Heart right ventricle (tissue), 16 donors: ENCODE measurements around the gene NOXO1. TPM values are rescaled to one million over a fixed set of nuclear protein-coding genes. Genes with fewer than 3 reads are reported as not detected.

Experiments
- ATAC-seq, 8 donors: fragments of 200-7000 bp; cut with Tn5 transposase; one replicate each; pipeline ENCODE4 v1.9.1; 2020; ENCODE audit warnings: mild to moderate bottlenecking in 8 of 8, moderate library complexity in 8 of 8, moderate number of reproducible peaks in 1 of 8
- DNase-seq, 2 donors: peaks; one replicate each; pipeline ENCODE4 v3.0.0-alpha.2; 2020
- H3K27ac ChIP-seq, 10 donors: fragments of 200-600 bp; sonication (generic) in 2 of 10; one replicate each; pipeline versions ENCODE4 v1.5.0 to v1.8.0; 2020 to 2022; ENCODE audit warnings: mild to moderate bottlenecking in 3 of 10
- H3K27me3 ChIP-seq, 7 donors: fragments of 200-600 bp; one replicate each; pipeline ENCODE4 v1.8.0; 2021 to 2022; ENCODE audit warnings: mild to moderate bottlenecking in 2 of 7
- H3K36me3 ChIP-seq, 9 donors: fragments of 200-600 bp; sonication (generic) in 1 of 9; one replicate each; pipeline versions ENCODE4 v1.5.0 to v1.8.0; 2020 to 2022; ENCODE audit warnings: mild to moderate bottlenecking in 2 of 9
- H3K4me1 ChIP-seq, 9 donors: fragments of 200-600 bp; sonication (generic) in 1 of 9; one replicate each; pipeline versions ENCODE4 v1.5.0 to v1.8.0; 2020 to 2022; ENCODE audit warnings: mild to moderate bottlenecking in 4 of 9
- H3K4me3 ChIP-seq, 10 donors: fragments of 200-600 bp; sonication (generic) in 2 of 10; one replicate each; pipeline versions ENCODE4 v1.5.0 to v1.8.0; 2020 to 2022; ENCODE audit warnings: mild to moderate bottlenecking in 7 of 10, moderate library complexity in 2 of 10
- H3K9me3 ChIP-seq, 11 donors: fragments of 200-600 bp in 10 of 11; sonication (generic) in 2 of 11; one replicate each; pipeline versions ENCODE4 v1.5.0 to v1.8.0; 2013 to 2022; ENCODE audit warnings: mild to moderate bottlenecking in 2 of 11, control low read depth in 1 of 11, moderate library complexity in 1 of 11
- WGBS, 2 donors: extraction: QIAGEN DNeasy Blood & Tissue Kit; methylation state at CpG; one replicate each; pipeline ENCODE4 v1.1.7; 2013; ENCODE audit warnings: inconsistent platforms in 1 of 2; 5-methylcytosine and 5-hydroxymethylcytosine counted together
- intact Hi-C, 10 donors: fragments of 100-400 bp; cut with DNase I; formaldehyde crosslinking; loops; one replicate each; pipeline versions ENCODE4 v1.11.1 to v1.14.2; 2022
- polyA plus RNA-seq, 2 donors: library from polyadenylated mRNA; stranded (reverse); fragments of 200-250 nt; gene quantifications; one replicate each; pipeline ENCODE4 v1.2.3, GENCODE V29; 2013
- total RNA-seq, 10 donors: library from RNA; stranded (reverse); fragmentation: NEBNext Ultra II Directional in 3 of 10; extraction: Animal tissue kit (Norgen Biotek cat#: 25700) in 3 of 10; gene quantifications; one replicate each; pipeline versions ENCODE4 v1.2.1 to v1.2.4, GENCODE V29; 2021 to 2023
- TF ChIP-seq, protein P1 (sequence below), 9 donors: fragments of 200-600 bp; sonication (generic) in 2 of 9; IDR thresholded peaks; one replicate each; pipeline versions ENCODE4 v1.5.0 to v1.8.0; 2021 to 2022; ENCODE audit warnings: antibody characterized with exemption in 9 of 9, mild to moderate bottlenecking in 5 of 9, moderate library complexity in 1 of 9
- donor health status: Arrhythmogenic right ventricular cardiomyopathy.
- donor health status: ischemic (EF 13 %, LVEDD 7.1; RV severe dilation, severe dysfunction).
- donor health status: healthy with polysubstance abuse.
- donor health status: DM: no; HTN: yes; CAD: no.
- donor health status: DM: no; HTN: no; CAD: no.
- donor health status: ischemic (EF 25% LVEDD 6.9; RV normal size, moderate dysfunction).
- donor health status: ischemic (EF 25% LVEDD 5.7; RV mildly dilated, moderate dysfunction).
- donor health status: healthy.
- donor health status: DM: yes; HTN: yes; CAD: no.
- donor health status: Ischemic cardiomyopathy.
- donor health status: ischemic (EF 35%, LVEDD 5.7; RV mildly dilated, moderate dysfunction).
- donor health status: nonischemic (EF 11% LVEDD 7.7; RV severe dilation, severe dysfunction).
- donor health status: DM: yes; HTN: yes; CAD: no.
- donor health status: PGD.
- donor health status: ischemic (EF 29% LVEDD 5.4; RV normal size, mild dysfunction).
- donor health status: nonischemic (EF 23%, LVEDD 6.1; RV moderate dilation, normal function).

NOXO1 gene
- total and polyA plus RNA-seq, 12 donors, result 0.09 to 0.29 TPM; not detected in 10

DNA sequence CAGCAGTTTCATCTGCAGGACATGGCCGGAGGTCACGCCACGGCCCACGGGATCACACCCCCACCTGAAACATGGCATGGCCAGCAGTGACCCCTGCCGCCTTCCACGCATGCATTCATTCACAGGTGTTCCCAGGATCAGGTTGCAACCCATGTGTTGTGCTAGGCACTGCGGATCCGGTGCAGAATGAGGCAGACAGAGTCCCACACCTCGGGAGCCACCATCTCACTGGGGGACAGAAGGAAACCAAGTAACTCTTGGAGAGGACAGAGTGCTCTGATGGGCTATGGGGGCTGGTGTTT, 33.9 kb downstream of the NOXO1 start:
- no peak for DNase-seq
- Histone ChIP-seq H3K27me3 (no peaks in the 10 kb centered on the region), H3K9me3 (no peaks in the 10 kb centered on the region), H3K4me3 (no peak overlapping the region), H3K27ac (peak overlapping the region in 2 of 10 donors; percentile 10 to 26), H3K4me1 (peaks cover 3 to 28% (median 15%) of the 10 kb centered on the region in 9 donors), H3K36me3 (peaks cover 0 to 3% (median 0%) of the 10 kb centered on the region in 9 donors)
- intact Hi-C loops, result no loop called here
- WGBS, 2 donors, result 90% methylated on average over 9 of the region's 9 CpGs
- TF ChIP-seq, protein P1, sequence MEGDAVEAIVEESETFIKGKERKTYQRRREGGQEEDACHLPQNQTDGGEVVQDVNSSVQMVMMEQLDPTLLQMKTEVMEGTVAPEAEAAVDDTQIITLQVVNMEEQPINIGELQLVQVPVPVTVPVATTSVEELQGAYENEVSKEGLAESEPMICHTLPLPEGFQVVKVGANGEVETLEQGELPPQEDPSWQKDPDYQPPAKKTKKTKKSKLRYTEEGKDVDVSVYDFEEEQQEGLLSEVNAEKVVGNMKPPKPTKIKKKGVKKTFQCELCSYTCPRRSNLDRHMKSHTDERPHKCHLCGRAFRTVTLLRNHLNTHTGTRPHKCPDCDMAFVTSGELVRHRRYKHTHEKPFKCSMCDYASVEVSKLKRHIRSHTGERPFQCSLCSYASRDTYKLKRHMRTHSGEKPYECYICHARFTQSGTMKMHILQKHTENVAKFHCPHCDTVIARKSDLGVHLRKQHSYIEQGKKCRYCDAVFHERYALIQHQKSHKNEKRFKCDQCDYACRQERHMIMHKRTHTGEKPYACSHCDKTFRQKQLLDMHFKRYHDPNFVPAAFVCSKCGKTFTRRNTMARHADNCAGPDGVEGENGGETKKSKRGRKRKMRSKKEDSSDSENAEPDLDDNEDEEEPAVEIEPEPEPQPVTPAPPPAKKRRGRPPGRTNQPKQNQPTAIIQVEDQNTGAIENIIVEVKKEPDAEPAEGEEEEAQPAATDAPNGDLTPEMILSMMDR (IDR thresholded peaks at IDR 0.05), result no peak
- no peak for ATAC-seq

DNA sequence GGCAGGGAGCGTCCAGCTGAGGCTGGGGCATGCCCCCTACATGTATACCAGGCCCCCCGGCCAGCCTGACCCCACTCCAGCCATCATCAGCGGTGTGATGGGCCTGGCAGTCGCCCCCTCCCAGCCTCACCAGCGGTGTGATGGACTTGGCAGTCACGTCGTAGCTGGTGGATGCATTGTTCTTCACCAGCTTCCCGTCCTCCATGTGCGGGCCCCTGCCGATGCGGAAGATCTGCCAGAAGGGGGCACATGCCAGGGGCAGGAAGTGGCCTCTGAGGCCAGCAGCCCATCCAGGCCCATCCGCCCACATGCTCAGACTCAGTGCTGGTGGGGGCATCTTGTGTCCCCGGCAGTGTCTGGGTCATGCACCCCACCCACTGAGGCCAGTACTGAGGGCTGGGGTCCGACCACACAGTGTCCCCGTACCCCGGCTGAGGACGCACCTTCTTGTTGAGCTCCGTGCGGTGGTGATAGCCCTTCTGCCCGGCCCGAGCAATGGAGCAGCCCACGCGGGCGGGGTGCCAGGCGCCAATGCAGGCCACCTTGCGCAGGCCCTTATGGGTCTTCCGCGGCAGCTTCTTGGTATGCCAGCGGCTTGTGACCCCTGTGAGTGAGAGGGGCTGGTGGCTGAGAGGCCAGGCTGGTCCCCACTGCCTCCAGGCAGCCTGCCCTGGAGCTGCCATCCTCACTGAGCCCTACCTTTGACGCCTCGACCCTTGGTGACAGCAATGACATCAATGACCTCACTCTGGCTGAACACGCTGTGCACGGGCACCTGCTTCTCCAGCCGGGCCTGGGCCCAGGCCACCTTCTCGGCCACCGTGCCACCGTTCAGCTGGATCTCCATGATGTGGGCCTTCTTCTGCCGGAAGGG, 34.5 kb downstream of the NOXO1 start:
- peaks cover 0 to 3% (median 0%) of the 10 kb centered on the region in 9 donors for H3K36me3 ChIP-seq
- no peaks in the 10 kb centered on the region for H3K27me3 ChIP-seq
- TF ChIP-seq, protein P1 (IDR thresholded peaks at IDR 0.05), result no peak
- ATAC-seq (no peak), DNase-seq (no peak)
- intact Hi-C loops, result no loop called here
- H3K9me3 ChIP-seq, result no peaks in the 10 kb centered on the region
- no peak overlapping the region for H3K4me3 ChIP-seq
- H3K4me1 ChIP-seq, result peaks cover 9 to 33% (median 21%) of the 10 kb centered on the region in 9 donors
- peak overlapping the region in 2 of 10 donors; percentile 10 to 26 for H3K27ac ChIP-seq
- 79 to 84% methylated on average over 38 of the region's 38 CpGs for WGBS, 2 donors

DNA sequence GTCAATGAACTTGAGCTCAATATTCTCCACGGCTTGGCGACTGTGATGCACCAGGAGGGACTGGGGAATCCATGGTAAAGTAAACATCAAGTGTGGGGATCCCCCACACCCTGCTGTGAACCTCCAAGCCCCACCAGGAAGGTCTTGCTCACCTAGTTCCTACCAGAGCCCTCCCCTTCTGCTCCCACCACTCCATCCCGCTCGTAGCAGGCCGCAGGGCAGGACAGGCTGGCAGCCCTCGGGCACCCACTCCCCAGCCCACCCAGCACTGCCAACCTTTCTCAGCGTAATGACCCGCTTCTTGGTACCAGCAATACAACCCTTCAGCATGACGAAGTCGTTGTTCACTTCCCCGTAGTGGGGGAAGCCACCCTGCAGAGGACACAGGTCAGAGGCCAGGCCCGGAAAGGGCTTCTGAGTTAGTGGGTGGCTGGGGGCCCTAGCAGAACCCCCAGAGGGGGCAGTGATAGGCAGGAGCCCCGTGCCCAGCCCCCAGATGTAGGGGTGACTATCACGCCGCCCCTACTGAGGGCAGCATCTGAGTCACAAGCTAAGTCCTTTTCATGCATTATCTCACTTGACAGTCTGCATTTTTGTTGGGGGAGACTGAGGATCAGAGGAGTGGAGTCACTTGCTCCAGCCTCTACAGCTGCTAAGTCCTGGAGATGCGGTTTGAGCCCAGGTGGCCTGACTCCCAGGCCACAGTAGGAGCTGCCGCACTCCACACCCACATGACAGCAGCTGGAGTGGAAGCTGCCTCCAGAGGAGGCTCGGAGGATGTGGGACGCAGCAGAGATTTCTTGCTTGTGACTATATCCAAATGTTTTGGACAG, 35.5 kb downstream of the NOXO1 start:
- 84 to 86% methylated on average over 19 of the region's 19 CpGs for WGBS, 2 donors
- Histone ChIP-seq H3K4me1 (peaks cover 11 to 29% (median 20%) of the 10 kb centered on the region in 9 donors), H3K4me3 (no peak overlapping the region), H3K27ac (no peak overlapping the region), H3K36me3 (peaks cover 0 to 6% (median 3%) of the 10 kb centered on the region in 9 donors), H3K27me3 (no peaks in the 10 kb centered on the region), H3K9me3 (no peaks in the 10 kb centered on the region)
- intact Hi-C loops, result no loop called here
- DNase-seq (no peak), ATAC-seq (no peak)
- TF ChIP-seq, protein P1 (IDR thresholded peaks at IDR 0.05), result no peak

DNA sequence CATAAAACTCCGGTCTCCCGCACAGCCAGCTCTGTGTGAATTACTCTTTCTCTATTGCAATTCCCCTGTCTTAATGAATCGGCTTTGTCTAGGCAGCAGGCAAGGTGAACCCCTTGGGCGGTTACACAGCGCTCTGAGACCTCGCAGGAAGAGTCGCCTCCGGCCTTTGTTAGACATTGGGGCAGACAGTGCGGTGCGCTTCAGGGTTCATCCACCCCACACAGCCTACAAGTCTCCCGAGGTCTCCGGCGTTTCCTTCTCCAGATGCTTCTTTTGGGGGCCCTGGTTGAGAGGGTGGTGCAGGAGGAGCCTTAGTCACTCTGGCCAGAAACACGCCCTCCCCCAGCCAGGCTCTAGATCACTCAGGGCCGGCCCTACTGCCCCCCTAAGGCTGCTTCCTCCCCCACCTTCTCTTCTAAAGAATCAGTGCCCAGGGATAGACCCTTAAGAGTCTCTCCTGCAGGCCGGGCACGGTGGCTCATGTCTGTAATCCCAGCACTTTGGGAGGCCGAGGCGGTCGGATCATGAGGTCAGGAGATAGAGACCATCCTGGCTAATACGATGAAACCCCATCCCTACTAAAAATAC, 36.6 kb downstream of the NOXO1 start:
- Histone ChIP-seq H3K27ac (no peak overlapping the region), H3K27me3 (no peaks in the 10 kb centered on the region), H3K9me3 (no peaks in the 10 kb centered on the region), H3K36me3 (peaks cover 0 to 16% (median 13%) of the 10 kb centered on the region in 9 donors), H3K4me1 (peaks cover 8 to 21% (median 17%) of the 10 kb centered on the region in 9 donors), H3K4me3 (no peak overlapping the region)
- WGBS, 2 donors, result 92 to 94% methylated on average over 21 of the region's 21 CpGs
- DNase-seq, result no peak
- no peak for ATAC-seq
- TF ChIP-seq, protein P1 (IDR thresholded peaks at IDR 0.05), result no peak
- intact Hi-C loops, result no loop called here
